HepG2 (cell line): Measurements from ENCODE around the gene PRRT1B. TPM values are rescaled to one million over a fixed set of nuclear protein-coding genes. Genes with fewer than 3 reads are reported as not detected.

Source experiments
- ATAC-seq: fragments of 200-7000 bp; cut with Tn5 transposase; 3 replicates; pipeline ENCODE4 v1.9.1; 2020; ENCODE audit warnings: mild to moderate bottlenecking, moderate library complexity
- BruUV-seq: library from RNA; stranded (reverse); fragments of 400-500 nt; replicated peaks from 2 replicates; lab custom pipeline; 2021; lab: Mats Ljungman, UMichigan
- CTCF ChIA-PET: fragments of 300-600 bp; formaldehyde crosslinking; extraction: SDS; loops from one replicate; lab custom pipeline; 2021; ENCODE audit warnings: low total read pairs, inconsistent platforms, low intra/inter-chr PET ratio; lab: Yijun Ruan, JAX
- POLR2A ChIA-PET: fragments of 350-600 bp; sonication (Branson Sonifier 250); formaldehyde crosslinking; loops from one replicate; lab custom pipeline; 2020; ENCODE audit warnings: antibody characterized with exemption, inconsistent platforms; lab: Yijun Ruan, JAX
- DNase-seq: peaks from one replicate; pipeline ENCODE4 v3.0.0-alpha.2; 2015; ENCODE audit warnings: low spot score
- FAIRE-seq: peaks from 3 replicates; lab custom pipeline; 2011; peaks lifted over from hg19 to GRCh38; lab: Jason Lieb, UNC
- H2AFZ ChIP-seq: one replicate; pipeline ENCODE4 v1.6.1; 2011; ENCODE audit warnings: low read length, inconsistent platforms
- H3K27ac ChIP-seq: fragments of 300-600 bp; 3 replicates; pipeline ENCODE4 v1.8.0; 2011; ENCODE audit warnings: mixed run types, mild to moderate bottlenecking, mixed read lengths, low read length, inconsistent platforms; ENCODE audit not compliant: insufficient read depth; ENCODE audit errors: extremely low read length
- H3K27me3 ChIP-seq, 2 experiments: fragments of 200-600 bp in 1 of 2; 2 replicates in 1 of 2; 3 replicates in 1 of 2; pipeline versions ENCODE4 v1.6.0 to v1.8.0; 2011; ENCODE audit warnings: low read length in 2 of 2, mild to moderate bottlenecking in 2 of 2, moderate library complexity in 2 of 2, inconsistent platforms in 1 of 2; ENCODE audit not compliant: insufficient read depth in 2 of 2, control insufficient read depth in 1 of 2
- H3K36me3 ChIP-seq, 2 experiments: fragments of 200-600 bp in 1 of 2; replicated peaks in 1 of 2; 2 replicates in 1 of 2; 3 replicates in 1 of 2; pipeline versions ENCODE4 v1.5.1 to v1.8.0; 2011; ENCODE audit warnings: low read length in 2 of 2, inconsistent platforms in 1 of 2; ENCODE audit not compliant: insufficient read depth in 2 of 2, control insufficient read depth in 1 of 2
- H3K4me1 ChIP-seq: 2 replicates; pipeline ENCODE4 v1.5.1; 2012; ENCODE audit warnings: low read length, inconsistent platforms; ENCODE audit not compliant: insufficient read depth
- H3K4me2 ChIP-seq: 2 replicates; pipeline ENCODE4 v1.6.0; 2011; ENCODE audit warnings: low read depth, low read length, inconsistent platforms
- H3K4me3 ChIP-seq, 3 experiments: fragments of 200-600 bp in 1 of 3; sonication (generic), shearing (Covaris generic) in 1 of 3; replicated peaks in 1 of 3; 2 replicates each; pipeline ENCODE4 v1.5.1; 2011 to 2016; ENCODE audit warnings: low read length in 3 of 3, inconsistent platforms in 2 of 3, low read depth in 2 of 3, mild to moderate bottlenecking in 2 of 3, control low read depth in 1 of 3, mixed read lengths in 1 of 3; ENCODE audit not compliant: insufficient read depth in 1 of 3
- H3K79me2 ChIP-seq: one replicate; pipeline ENCODE4 v1.6.1; 2011; ENCODE audit warnings: low read length, inconsistent platforms; ENCODE audit not compliant: insufficient read depth
- H3K9ac ChIP-seq: 2 replicates; pipeline ENCODE4 v1.6.0; 2011; ENCODE audit warnings: mild to moderate bottlenecking, low read depth, low read length, inconsistent platforms; ENCODE audit not compliant: insufficient read depth
- H3K9me3 ChIP-seq: 2 replicates; pipeline ENCODE4 v1.5.1; 2012; ENCODE audit warnings: mild to moderate bottlenecking, low read length
- H4K20me1 ChIP-seq: 2 replicates; pipeline ENCODE4 v1.6.0; 2011; ENCODE audit warnings: inconsistent platforms, mild to moderate bottlenecking, low read length, moderate library complexity; ENCODE audit not compliant: insufficient read depth
- AGO2 ChIP-seq: fragments of 200-400 bp; formaldehyde crosslinking; optimal IDR thresholded peaks from 2 replicates; pipeline ENCODE3; 2017; ENCODE audit warnings: mild to moderate bottlenecking, low read depth, low read length, moderate library complexity
- MIER3 ChIP-seq: IDR thresholded peaks from 2 replicates; pipeline ENCODE4 v1.6.1; 2016; ENCODE audit warnings: missing compliant biosample characterization, borderline replicate concordance
- POLR2G ChIP-seq: fragments of 200-400 bp; formaldehyde crosslinking; IDR thresholded peaks from 2 replicates; pipeline ENCODE4 v1.6.1; 2018; ENCODE audit warnings: mild to moderate bottlenecking, low read depth, low read length, moderate library complexity
- ZKSCAN5 ChIP-seq: sonication (generic); formaldehyde crosslinking; IDR thresholded peaks from 2 replicates; pipeline ENCODE4 v1.5.1; 2020; ENCODE audit warnings: mild to moderate bottlenecking, missing genetic modification reagents
- ZNF430 ChIP-seq: sonication (generic); formaldehyde crosslinking; IDR thresholded peaks from 2 replicates; pipeline ENCODE4 v1.9.0; 2021; ENCODE audit warnings: mild to moderate bottlenecking, missing genetic modification reagents
- ZNF713 ChIP-seq: sonication (generic); formaldehyde crosslinking; IDR thresholded peaks from 2 replicates; pipeline ENCODE4 v1.4.0; 2020; ENCODE audit warnings: mild to moderate bottlenecking, missing genetic modification reagents
- ZNF782 ChIP-seq: sonication (generic); formaldehyde crosslinking; IDR thresholded peaks from 2 replicates; pipeline ENCODE4 v1.4.0; 2020; ENCODE audit warnings: missing genetic modification reagents, mild to moderate bottlenecking, borderline replicate concordance
- WGBS: methylation state at CpG from one replicate; pipeline ENCODE4 v1.1.6; 2017; ENCODE audit warnings: low lambda C conversion rate; 5-methylcytosine and 5-hydroxymethylcytosine counted together
- in situ Hi-C: cut with HindIII; loops from 2 replicates; pipeline ENCODE4 v1.10.0; 2017; ENCODE audit warnings: low pct_unique_long_range_greater_than_20kb; ENCODE audit not compliant: extremely low pct_ligation_motif_present
- intact Hi-C: fragments of 100-400 bp; cut with micrococcal nuclease; formaldehyde crosslinking; loops from one replicate; pipeline ENCODE4 v1.10.0; 2022; ENCODE audit not compliant: unreplicated experiment
- polyA plus RNA-seq, 8 experiments: library from polyadenylated mRNA; depleted of rRNA in 3 of 8; stranded (reverse) in 7 of 8; unstranded in 1 of 8; fragments of >200 nt; fragmentation: Illumina TruSeq in 4 of 8; extraction: Trizol in 4 of 8; gene quantifications; 2 replicates each; pipeline versions ENCODE4 v1.2.1 to v1.2.3, GENCODE V29; 2011 to 2016; ENCODE audit warnings: low read depth in 4 of 8, missing spikeins in 1 of 8, mixed read lengths in 1 of 8; ENCODE audit not compliant: insufficient read depth in 1 of 8
- total RNA-seq, 5 experiments: library from RNA; depleted of rRNA; stranded (reverse); fragments of >200 nt; fragmentation: Illumina TruSeq; extraction: Trizol; gene quantifications; 2 replicates each; pipeline ENCODE4 v1.2.3, GENCODE V29; 2016; ENCODE audit warnings: low read depth in 1 of 5
- TF ChIP-seq, protein P1 (sequence below): sonication (generic); formaldehyde crosslinking; IDR thresholded peaks from 2 replicates; pipeline ENCODE4 v1.4.0; 2020; ENCODE audit warnings: missing genetic modification reagents
- TF ChIP-seq, protein P2 (sequence below): sonication (generic); formaldehyde crosslinking; IDR thresholded peaks from 2 replicates; pipeline ENCODE4 v1.4.0; 2020; ENCODE audit warnings: missing genetic modification reagents, borderline replicate concordance

The PRRT1B gene
- total and polyA plus RNA-seq, 2 of the 13 experiments (the other 11 are each of a cell fraction or from before 2014, with no cell fraction given): not detected

DNA sequence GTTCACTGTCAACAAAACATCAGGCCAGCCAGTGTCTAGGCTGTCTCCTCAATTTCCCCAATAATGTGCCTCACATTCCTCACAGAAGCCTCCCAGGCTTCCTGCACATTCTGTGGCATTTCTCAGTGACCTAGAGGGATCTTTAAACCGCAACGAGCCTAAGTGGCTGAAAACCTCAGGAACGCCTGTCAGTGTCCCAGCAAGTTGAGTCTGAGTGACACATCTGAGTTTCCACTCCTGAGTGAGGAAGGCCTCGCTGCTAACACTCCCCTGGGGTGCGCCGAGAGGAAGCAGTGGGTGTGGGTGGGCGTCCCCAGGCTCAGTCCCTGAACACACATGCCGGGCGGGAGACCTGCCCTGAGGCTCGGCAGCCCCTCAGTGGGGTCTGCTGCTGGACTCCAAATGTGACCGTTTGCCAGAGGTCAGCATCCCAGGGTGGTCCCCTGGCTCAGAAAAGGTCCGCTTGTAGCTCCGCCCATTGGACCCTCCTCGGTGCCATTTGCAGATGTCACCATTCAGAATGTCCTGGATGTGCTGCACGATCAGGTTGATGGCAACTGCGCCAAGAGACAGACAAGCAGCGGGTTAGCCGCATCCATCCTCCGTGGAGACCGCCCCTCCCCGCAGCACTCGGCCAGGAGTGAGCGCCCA, 20.5 kb upstream of the PRRT1B start:
- H3K9ac ChIP-seq: no peak overlapping the region
- H3K9me3 ChIP-seq: no peaks in the 10 kb centered on the region
- CTCF ChIA-PET: no interaction called here
- FAIRE-seq: no peak
- ATAC-seq: no peak
- no peaks in the 10 kb centered on the region for H4K20me1 ChIP-seq
- peaks cover 5% of the 10 kb centered on the region for H3K4me1 ChIP-seq
- H3K4me2 ChIP-seq: no peak overlapping the region
- 100% methylated on average over 3 of the region's 23 CpGs for WGBS
- H3K4me3 ChIP-seq: no peak overlapping the region
- POLR2A ChIA-PET: no interaction called here
- H3K79me2 ChIP-seq: no peaks in the 10 kb centered on the region
- no peaks in the 10 kb centered on the region for H3K27me3 ChIP-seq
- in situ Hi-C loops: no loop called here
- intact Hi-C loops: no loop called here
- H3K27ac ChIP-seq: no peak overlapping the region
- H3K36me3 ChIP-seq: peaks cover 16 to 44% of the 10 kb centered on the region in 2 experiments; a peak in 4 of 5 replicates
- DNase-seq: no peak
- no TSS peak for BruUV-seq
- H2AFZ ChIP-seq: no peak overlapping the region
- TF ChIP-seq AGO2 (peak; percentile 42), MIER3 (CRISPR knock-in tag) (no peak), ZKSCAN5 (CRISPR knock-in tag) (no peak), POLR2G (0 out of 2 replicates have a peak, but pooled peaks have one; percentile 2)

DNA sequence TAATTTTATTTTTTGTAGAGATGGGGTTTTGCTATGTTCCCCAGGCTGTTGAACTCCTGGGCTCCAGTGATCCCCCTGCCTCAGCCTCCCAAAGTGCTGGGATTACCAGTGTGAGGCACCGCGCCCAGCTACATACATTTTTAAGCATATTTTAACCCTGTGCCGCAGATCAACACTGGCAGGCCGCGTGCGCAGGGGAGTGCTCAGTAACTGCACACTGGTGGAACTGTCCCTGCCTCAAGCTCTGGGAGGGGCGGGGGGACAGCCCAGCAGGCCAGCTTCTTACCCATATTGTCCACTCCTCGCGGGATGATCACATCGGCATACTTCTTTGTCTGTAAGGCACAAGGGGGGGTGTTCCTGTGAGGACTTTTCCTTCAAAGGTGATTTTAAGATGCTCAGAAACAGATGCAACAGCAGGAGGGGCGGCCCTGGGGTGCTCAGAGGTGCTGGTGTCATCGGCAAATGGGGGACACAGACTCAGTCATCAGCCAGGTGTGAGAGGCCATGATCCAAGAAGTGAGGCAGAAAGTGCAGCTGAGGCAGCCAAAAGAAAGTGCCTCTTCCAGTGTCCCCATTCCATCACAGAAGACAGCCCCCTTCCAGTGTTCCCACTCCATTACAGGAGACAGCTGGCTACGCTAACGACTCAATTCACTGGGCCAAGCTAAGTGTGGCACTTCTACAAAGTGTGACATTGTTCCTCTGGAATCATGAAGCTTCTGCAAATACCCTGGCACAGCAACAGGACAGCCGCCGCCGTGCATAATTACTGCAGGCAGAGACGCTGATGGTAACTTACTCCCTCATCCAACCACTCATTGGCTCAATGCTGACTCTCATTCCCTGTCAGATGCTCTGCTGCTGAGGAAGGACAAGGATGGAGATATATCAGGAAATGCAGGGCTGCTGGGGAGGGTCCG, 19.4 kb upstream of the PRRT1B start:
- no peaks in the 10 kb centered on the region for H3K9me3 ChIP-seq
- H3K36me3 ChIP-seq: peaks cover 14 to 36% of the 10 kb centered on the region in 2 experiments; a peak in 4 of 5 replicates
- H3K27ac ChIP-seq: no peak overlapping the region
- no peaks in the 10 kb centered on the region for H3K27me3 ChIP-seq
- in situ Hi-C loops (no loop called here), intact Hi-C loops (no loop called here)
- CTCF ChIA-PET: no interaction called here
- H4K20me1 ChIP-seq: no peaks in the 10 kb centered on the region
- POLR2A ChIA-PET: no interaction called here
- no peak overlapping the region for H2AFZ ChIP-seq
- H3K9ac ChIP-seq: no peak overlapping the region
- peaks cover 11% of the 10 kb centered on the region for H3K4me1 ChIP-seq
- FAIRE-seq (no peak), ATAC-seq (no peak), DNase-seq (no peak)
- H3K79me2 ChIP-seq: peaks cover 6% of the 10 kb centered on the region
- no peak overlapping the region for H3K4me3 ChIP-seq
- BruUV-seq: no TSS peak
- whole genome bisulfite sequencing: 92% methylated on average over 19 of the region's 19 CpGs
- no peak overlapping the region for H3K4me2 ChIP-seq
- TF ChIP-seq ZNF430 (CRISPR knock-in tag) (no peak), ZNF713 (CRISPR knock-in tag) (no peak), ZNF782 (CRISPR knock-in tag) (no peak)
- TF ChIP-seq, protein P1, sequence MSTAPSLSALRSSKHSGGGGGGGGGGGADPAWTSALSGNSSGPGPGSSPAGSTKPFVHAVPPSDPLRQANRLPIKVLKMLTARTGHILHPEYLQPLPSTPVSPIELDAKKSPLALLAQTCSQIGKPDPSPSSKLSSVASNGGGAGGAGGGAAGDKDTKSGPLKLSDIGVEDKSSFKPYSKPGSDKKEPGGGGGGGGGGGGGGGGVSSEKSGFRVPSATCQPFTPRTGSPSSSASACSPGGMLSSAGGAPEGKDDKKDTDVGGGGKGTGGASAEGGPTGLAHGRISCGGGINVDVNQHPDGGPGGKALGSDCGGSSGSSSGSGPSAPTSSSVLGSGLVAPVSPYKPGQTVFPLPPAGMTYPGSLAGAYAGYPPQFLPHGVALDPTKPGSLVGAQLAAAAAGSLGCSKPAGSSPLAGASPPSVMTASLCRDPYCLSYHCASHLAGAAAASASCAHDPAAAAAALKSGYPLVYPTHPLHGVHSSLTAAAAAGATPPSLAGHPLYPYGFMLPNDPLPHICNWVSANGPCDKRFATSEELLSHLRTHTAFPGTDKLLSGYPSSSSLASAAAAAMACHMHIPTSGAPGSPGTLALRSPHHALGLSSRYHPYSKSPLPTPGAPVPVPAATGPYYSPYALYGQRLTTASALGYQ (CRISPR knock-in tag): no peak
- TF ChIP-seq, protein P2, sequence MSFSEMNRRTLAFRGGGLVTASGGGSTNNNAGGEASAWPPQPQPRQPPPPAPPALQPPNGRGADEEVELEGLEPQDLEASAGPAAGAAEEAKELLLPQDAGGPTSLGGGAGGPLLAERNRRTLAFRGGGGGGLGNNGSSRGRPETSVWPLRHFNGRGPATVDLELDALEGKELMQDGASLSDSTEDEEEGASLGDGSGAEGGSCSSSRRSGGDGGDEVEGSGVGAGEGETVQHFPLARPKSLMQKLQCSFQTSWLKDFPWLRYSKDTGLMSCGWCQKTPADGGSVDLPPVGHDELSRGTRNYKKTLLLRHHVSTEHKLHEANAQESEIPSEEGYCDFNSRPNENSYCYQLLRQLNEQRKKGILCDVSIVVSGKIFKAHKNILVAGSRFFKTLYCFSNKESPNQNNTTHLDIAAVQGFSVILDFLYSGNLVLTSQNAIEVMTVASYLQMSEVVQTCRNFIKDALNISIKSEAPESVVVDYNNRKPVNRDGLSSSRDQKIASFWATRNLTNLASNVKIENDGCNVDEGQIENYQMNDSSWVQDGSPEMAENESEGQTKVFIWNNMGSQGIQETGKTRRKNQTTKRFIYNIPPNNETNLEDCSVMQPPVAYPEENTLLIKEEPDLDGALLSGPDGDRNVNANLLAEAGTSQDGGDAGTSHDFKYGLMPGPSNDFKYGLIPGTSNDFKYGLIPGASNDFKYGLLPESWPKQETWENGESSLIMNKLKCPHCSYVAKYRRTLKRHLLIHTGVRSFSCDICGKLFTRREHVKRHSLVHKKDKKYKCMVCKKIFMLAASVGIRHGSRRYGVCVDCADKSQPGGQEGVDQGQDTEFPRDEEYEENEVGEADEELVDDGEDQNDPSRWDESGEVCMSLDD (CRISPR knock-in tag): no peak
